GM21717 (cell line): ENCODE results near the gene ROBO1.

Experiments used
- ATAC-seq: cut with Tn5 transposase; IDR thresholded peaks from one replicate; pipeline ENCODE4 v1.9.1; 2021; ENCODE audit warnings: mild to moderate bottlenecking, moderate library complexity; ENCODE audit not compliant: unreplicated experiment

Gene ROBO1

GRCh38 chr3:78861156-78861555 lies 906.6 kb downstream of the ROBO1 start:
- no peak for ATAC-seq

- ATAC-seq: no peak
Measured at GRCh38 chr3:78860567-78860966, 907.2 kb downstream of the ROBO1 start.

GRCh38 chr3:78858910-78859309 lies 908.9 kb downstream of the ROBO1 start:
- ATAC-seq: no peak

GRCh38 chr3:78858174-78858573 lies 909.6 kb downstream of the ROBO1 start:
- ATAC-seq: no peak

GRCh38 chr3:78857494-78858111 lies 910.2 kb downstream of the ROBO1 start:
- no peak for ATAC-seq

- ATAC-seq: no peak
Measured at GRCh38 chr3:78856164-78856563, 911.6 kb downstream of the ROBO1 start.

- no peak for ATAC-seq
Measured at GRCh38 chr3:78855190-78855589, 912.6 kb downstream of the ROBO1 start.

- no peak for ATAC-seq
Measured at GRCh38 chr3:78848392-78849288, 919.2 kb downstream of the ROBO1 start.

- no peak for ATAC-seq
Measured at GRCh38 chr3:78847603-78848002, 920.2 kb downstream of the ROBO1 start.

- ATAC-seq: no peak
Measured at GRCh38 chr3:78847203-78847602, 920.6 kb downstream of the ROBO1 start.

GRCh38 chr3:78846718-78847117 lies 921.1 kb downstream of the ROBO1 start:
- no peak for ATAC-seq

GRCh38 chr3:78845605-78846004 lies 922.2 kb downstream of the ROBO1 start:
- ATAC-seq: no peak

GRCh38 chr3:78844307-78844706 lies 923.5 kb downstream of the ROBO1 start:
- no peak for ATAC-seq

- no peak for ATAC-seq
Measured at GRCh38 chr3:78839693-78840092, 928.1 kb downstream of the ROBO1 start.

- no peak for ATAC-seq
Measured at GRCh38 chr3:78838362-78838761, 929.4 kb downstream of the ROBO1 start.

- no peak for ATAC-seq
Measured at GRCh38 chr3:78834910-78835309, 932.9 kb downstream of the ROBO1 start.

GRCh38 chr3:78832785-78833204 lies 935.0 kb downstream of the ROBO1 start:
- no peak for ATAC-seq

- no peak for ATAC-seq
Measured at GRCh38 chr3:78831446-78831972, 936.3 kb downstream of the ROBO1 start.

- ATAC-seq: no peak
Measured at GRCh38 chr3:78830470-78830869, 937.3 kb downstream of the ROBO1 start.

- no peak for ATAC-seq
Measured at GRCh38 chr3:78827618-78828017, 940.2 kb downstream of the ROBO1 start.

GRCh38 chr3:78825858-78826215 lies 942.0 kb downstream of the ROBO1 start:
- no peak for ATAC-seq
